ENCODE results near the gene CHP1.
"Not testable (repeated sequence)": the region's sequence is repeated elsewhere in the genome, so short reads cannot be mapped to it uniquely, and the experiment has no call there.

CHP1 gene

GRCh38 chr15:41256577-41257038, 25.5 kb downstream of the CHP1 start:
- no peak for DNase-seq

DNA sequence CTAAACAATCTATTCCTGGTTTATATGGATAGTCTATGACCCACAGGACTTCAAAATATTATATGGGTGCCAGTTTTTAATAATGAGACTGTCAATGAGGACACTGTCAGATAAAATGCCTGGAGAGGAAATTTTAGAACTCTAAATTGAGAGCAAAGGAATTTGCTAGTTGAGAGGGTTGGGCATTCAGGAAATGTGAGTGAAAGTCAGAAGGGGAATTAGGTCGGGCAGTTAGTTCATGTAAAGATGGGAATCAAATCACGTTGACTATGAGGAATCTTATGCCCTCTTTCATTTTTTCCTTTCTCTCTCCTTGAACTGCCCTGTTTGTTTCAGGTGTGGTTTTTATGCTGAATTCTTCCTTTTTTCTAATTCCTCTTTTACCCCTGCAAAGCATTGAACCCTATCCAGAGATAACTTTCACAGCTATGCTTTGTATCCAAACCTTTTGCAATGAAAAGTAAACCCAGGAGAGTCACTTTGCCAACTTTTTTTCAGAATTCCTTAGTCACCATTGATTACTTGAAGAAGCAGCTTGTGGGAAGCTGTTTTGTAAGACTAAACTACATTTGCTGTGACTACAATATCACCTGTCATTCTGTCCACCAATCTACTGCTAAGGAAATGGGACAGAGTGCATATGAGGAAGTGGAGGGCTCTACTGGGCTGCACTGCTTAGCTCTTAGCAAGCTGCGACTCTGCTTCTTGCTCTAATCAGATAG, 27.8 kb downstream of the CHP1 start:
- no peak for DNase-seq

DNA sequence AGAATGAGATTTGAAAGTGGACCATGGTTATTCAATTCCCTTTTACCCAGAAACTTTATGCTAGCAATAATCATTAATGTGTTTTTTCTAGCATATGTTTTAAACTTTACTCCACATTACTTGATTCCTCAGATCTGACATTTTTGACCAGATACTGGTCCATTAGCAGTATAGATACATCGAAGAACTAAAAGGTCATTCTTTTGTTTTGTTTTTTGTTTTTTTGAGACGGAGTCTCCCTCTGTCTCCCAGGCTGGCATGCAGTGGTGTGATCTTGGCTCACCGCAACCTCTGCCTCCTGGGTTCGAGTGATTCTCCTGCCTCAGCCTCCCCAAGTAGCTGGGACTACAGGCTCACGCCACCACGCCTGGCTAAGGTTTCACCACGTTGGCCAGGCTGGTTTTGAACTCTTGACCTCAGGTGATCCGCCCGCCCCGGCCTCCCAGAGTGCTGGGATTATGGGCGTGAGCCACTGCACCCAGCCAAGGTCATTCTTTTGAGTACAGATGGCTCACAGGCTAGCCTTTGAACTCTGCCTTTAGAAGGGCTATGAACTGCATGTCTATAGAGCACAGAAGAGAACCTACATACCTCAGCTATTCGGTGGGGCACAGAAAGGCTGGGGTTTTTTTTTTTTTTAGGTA, 28.6 kb downstream of the CHP1 start:
- DNase-seq: no peak

DNA sequence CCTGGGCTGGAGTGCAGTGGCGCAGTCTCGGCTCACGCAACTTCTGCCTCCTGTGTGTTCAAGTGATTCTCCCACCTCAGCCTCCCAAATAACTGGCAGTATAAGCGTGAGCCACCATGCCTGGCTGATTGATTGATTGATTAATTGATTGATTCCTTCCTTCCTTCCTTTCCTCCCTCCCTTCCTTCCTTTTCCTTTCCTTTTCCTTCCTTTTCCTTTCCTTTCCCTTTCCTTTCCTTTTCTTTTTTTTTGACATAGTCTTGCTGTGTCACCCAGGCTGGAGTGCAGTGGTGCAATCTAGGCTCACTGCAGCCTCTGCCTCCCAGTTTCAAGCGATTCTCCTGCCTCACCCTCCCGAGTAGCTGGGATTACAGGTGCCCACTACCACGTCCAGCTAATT, 29.9 kb downstream of the CHP1 start:
- DNase-seq: not testable (repeated sequence)

GRCh38 chr15:41262571-41262970, 31.5 kb downstream of the CHP1 start:
- DNase-seq: no peak

GRCh38 chr15:41263891-41264351, 32.9 kb downstream of the CHP1 start:
- DNase-seq: peak; percentile 22

GRCh38 chr15:41269887-41270286, 38.8 kb downstream of the CHP1 start:
- no peak for DNase-seq

DNA sequence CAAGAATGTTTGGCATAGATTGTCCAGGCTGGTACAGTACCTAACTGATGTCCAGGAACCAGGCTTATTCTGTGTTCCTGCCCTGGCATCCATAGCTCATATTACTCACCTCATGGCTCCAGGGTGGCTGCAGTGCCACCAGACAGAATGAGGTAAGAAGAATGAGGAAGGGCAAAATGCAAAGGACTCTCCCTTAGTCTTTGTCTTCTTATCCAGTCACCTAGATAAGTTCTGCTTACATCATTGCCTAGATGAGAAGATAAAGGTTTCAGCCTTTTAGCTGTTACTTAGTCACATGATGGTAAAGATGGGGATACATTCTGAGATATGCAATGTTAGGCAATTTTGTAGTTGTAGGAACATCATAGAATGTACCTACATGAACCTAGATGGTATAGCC, 45.8 kb downstream of the CHP1 start:
- DNase-seq: no peak

DNA sequence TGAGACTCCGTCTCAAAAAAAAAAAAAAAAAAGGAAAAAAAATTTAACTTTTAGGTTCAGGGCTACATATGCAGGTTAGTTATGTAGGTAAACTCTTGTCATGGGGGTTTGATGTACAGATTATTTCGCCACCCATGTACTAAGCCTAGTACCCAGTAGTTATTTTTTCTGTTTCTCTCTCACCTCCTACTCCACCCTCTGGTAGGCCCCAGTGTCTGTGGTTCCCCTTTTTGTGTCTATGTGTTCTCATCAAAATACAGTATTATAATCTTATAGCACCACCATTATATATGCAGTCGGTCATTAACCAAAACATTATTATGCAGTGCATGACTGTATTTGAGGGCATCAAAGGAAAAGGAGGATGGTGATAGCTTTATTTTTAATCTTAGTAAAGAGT, 47.3 kb downstream of the CHP1 start:
- DNase-seq: no peak

DNA sequence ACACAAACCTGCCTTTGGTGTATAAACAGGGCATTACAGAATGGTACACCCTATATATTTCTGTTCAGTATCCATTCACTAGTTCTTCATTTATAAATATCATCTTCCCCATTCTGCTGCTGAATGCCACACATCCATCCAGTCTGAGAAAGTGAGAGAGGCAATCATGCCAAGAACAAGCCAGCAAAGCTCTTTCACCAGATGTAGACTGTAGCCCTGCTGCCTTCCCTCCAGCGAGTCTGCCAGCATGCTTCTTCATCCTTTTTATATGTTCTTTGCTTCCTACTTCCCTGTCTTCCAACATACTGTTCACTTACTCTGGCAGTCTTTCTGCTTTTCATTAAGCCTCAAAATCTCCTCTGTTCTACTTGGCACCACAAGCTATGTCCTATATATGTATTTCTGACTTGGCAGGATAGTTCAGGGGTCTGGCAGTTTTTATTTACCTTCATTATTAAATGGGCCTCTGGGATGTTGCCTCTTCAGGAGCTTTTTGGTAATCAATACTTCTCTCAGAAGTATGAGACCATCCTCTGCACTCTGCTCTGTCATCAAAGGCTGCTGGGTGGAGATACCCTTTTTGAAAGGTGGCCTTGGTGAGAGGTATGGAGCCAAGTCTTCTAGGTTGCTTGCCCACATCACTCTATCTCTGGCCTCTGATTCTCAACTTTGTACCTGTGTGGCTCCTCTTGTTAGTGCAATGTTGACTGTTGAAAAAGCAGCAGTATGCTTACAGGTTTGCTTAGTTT, 48.6 kb downstream of the CHP1 start:
- no peak for DNase-seq

- DNase-seq: peak; percentile 91
Observed at GRCh38 chr15:41281236-41281635, 50.2 kb downstream of the CHP1 start.

DNA sequence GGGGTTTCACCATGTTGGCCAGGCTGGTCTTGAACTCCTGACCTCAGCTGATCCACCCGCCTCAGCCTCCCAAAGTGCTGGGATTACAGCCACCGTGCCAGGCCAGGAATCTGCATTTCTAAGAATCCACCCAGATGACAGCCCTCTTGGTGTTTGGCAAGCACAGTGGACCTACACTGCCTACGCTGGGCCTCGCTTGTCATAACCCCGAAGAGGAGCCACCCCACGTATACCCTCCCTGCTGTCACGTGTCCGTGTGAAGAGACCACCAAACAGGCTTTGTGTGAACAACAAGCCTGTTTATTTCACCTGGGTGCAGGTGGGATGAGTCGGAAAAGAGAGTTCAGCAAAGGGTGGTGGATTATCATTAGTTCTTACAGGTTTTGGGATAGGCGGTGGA, 51.4 kb downstream of the CHP1 start:
- not testable (repeated sequence) for DNase-seq

DNA sequence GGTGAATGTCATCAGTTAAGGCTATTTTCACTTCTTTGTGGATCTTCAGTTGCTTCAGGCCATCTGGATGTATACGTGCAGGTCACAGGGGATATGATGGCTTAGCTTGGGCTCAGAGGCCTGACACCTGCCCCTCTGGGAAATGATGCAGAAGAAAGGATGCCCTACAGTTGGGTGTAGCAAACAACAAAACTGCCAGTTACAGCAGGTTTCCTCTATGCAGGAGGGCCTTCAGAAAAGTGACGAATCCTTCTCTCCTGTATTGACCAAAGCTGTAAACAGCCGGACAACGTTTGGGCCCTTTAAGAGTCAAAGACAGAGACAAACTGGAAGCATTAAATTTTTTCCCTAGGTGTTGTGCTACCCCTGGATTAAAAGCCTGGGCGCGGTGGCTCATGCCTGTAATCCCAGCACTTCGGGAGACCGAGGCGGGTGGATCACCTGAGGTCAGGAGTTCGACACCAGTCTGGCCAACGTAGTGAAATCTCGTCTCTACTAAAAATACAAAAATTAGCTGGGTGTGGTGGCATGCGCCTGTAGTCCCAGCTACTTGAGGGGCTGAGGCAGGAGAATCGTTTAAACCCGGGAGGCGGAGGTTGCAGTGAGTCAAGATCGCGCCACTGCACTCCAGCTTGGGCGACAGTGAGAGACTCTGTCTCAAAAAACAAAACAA, 52.0 kb downstream of the CHP1 start:
- not testable (repeated sequence) for DNase-seq

GRCh38 chr15:41283653-41284426, 52.8 kb downstream of the CHP1 start:
- DNase-seq: peak; percentile 100

DNA sequence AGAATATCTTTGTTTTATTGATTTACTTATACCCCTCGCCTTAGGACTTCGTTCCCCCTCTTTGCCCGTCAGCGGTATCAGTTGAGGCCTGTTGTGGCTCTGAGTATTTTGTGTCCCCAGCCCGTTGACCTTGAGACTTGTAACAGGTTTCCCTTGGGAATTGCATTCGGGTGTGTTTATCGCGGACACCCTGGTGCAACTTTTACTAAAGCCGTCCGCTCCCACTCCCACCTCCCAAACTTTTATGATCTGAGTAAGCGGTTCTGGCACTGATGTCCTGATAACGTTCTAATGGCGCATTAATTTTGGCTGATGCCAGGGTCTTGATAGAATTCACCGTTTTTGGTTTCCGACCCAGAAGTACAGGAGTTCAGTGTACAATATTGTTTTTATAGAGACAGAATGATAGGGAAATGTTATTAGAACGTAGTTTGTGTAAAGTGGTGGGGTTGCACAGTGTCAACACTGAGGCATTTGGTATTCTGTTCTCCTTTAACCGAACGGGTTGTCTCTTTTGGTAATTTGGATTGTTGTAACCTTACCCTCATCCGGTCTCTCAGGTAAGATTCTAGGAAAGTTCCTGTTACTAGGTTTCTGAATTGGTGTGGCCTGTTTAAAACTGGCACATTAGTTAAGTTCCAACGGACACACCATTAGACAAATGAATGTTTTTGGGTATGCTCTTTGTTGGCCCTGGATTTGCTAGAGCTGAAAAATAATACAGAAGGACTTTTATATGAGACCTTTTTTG, 53.5 kb downstream of the CHP1 start:
- DNase-seq: no peak

- DNase-seq: no peak
Observed at GRCh38 chr15:41285285-41285684, 54.2 kb downstream of the CHP1 start.

GRCh38 chr15:41286665-41287333, 55.7 kb downstream of the CHP1 start:
- DNase-seq: no peak

DNA sequence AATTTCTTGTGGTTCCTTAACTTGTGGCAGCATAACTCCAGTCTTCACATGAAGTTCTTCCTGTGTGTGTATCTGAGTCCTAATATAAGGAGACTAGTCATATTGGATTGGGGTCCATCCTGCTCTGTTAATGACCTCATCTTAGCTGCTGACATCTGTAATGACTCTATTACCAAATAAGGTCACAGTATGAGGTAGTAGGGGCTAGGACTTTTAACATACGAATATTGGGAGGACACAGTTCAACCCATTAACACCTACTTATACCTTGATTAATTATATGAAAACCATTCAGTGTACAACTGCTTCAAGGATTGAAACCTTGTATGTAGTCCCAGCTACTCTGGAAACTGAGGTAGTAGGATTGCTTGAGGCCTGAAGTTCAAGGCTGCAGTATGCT, 57.4 kb downstream of the CHP1 start:
- no peak for DNase-seq

GRCh38 chr15:41289953-41290352, 58.9 kb downstream of the CHP1 start:
- no peak for DNase-seq

GRCh38 chr15:41291065-41291631, 60.1 kb downstream of the CHP1 start:
- DNase-seq: no peak

Measured in fibroblast of skin of abdomen (primary cell).